HepG2 (cell line): ENCODE results near the gene CCR9. TPM values are rescaled to one million over a fixed set of nuclear protein-coding genes. Genes with fewer than 3 reads are reported as not detected.

ENCODE experiments used
- ATAC-seq: fragments of 200-7000 bp; cut with Tn5 transposase; 3 replicates; pipeline ENCODE4 v1.9.1; 2020; ENCODE audit warnings: mild to moderate bottlenecking, moderate library complexity
- BruUV-seq: library from RNA; stranded (reverse); fragments of 400-500 nt; replicated peaks from 2 replicates; lab custom pipeline; 2021; lab: Mats Ljungman, UMichigan
- CTCF ChIA-PET: fragments of 300-600 bp; formaldehyde crosslinking; extraction: SDS; loops from one replicate; lab custom pipeline; 2021; ENCODE audit warnings: low total read pairs, inconsistent platforms, low intra/inter-chr PET ratio; lab: Yijun Ruan, JAX
- POLR2A ChIA-PET: fragments of 350-600 bp; sonication (Branson Sonifier 250); formaldehyde crosslinking; loops from one replicate; lab custom pipeline; 2020; ENCODE audit warnings: antibody characterized with exemption, inconsistent platforms; lab: Yijun Ruan, JAX
- DNase-seq: peaks from one replicate; pipeline ENCODE4 v3.0.0-alpha.2; 2015; ENCODE audit warnings: low spot score
- FAIRE-seq: peaks from 3 replicates; lab custom pipeline; 2011; peaks lifted over from hg19 to GRCh38; lab: Jason Lieb, UNC
- H2AFZ ChIP-seq: one replicate; pipeline ENCODE4 v1.6.1; 2011; ENCODE audit warnings: low read length, inconsistent platforms
- H3K27ac ChIP-seq: fragments of 300-600 bp; 3 replicates; pipeline ENCODE4 v1.8.0; 2011; ENCODE audit warnings: mixed run types, mild to moderate bottlenecking, mixed read lengths, low read length, inconsistent platforms; ENCODE audit not compliant: insufficient read depth; ENCODE audit errors: extremely low read length
- H3K27me3 ChIP-seq, 2 experiments: fragments of 200-600 bp in 1 of 2; 2 replicates in 1 of 2; 3 replicates in 1 of 2; pipeline versions ENCODE4 v1.6.0 to v1.8.0; 2011; ENCODE audit warnings: low read length in 2 of 2, mild to moderate bottlenecking in 2 of 2, moderate library complexity in 2 of 2, inconsistent platforms in 1 of 2; ENCODE audit not compliant: insufficient read depth in 2 of 2, control insufficient read depth in 1 of 2
- H3K36me3 ChIP-seq, 2 experiments: fragments of 200-600 bp in 1 of 2; replicated peaks in 1 of 2; 2 replicates in 1 of 2; 3 replicates in 1 of 2; pipeline versions ENCODE4 v1.5.1 to v1.8.0; 2011; ENCODE audit warnings: low read length in 2 of 2, inconsistent platforms in 1 of 2; ENCODE audit not compliant: insufficient read depth in 2 of 2, control insufficient read depth in 1 of 2
- H3K4me1 ChIP-seq: 2 replicates; pipeline ENCODE4 v1.5.1; 2012; ENCODE audit warnings: low read length, inconsistent platforms; ENCODE audit not compliant: insufficient read depth
- H3K4me2 ChIP-seq: 2 replicates; pipeline ENCODE4 v1.6.0; 2011; ENCODE audit warnings: low read depth, low read length, inconsistent platforms
- H3K4me3 ChIP-seq, 3 experiments: fragments of 200-600 bp in 1 of 3; sonication (generic), shearing (Covaris generic) in 1 of 3; replicated peaks in 1 of 3; 2 replicates each; pipeline ENCODE4 v1.5.1; 2011 to 2016; ENCODE audit warnings: low read length in 3 of 3, inconsistent platforms in 2 of 3, low read depth in 2 of 3, mild to moderate bottlenecking in 2 of 3, control low read depth in 1 of 3, mixed read lengths in 1 of 3; ENCODE audit not compliant: insufficient read depth in 1 of 3
- H3K79me2 ChIP-seq: one replicate; pipeline ENCODE4 v1.6.1; 2011; ENCODE audit warnings: low read length, inconsistent platforms; ENCODE audit not compliant: insufficient read depth
- H3K9ac ChIP-seq: 2 replicates; pipeline ENCODE4 v1.6.0; 2011; ENCODE audit warnings: mild to moderate bottlenecking, low read depth, low read length, inconsistent platforms; ENCODE audit not compliant: insufficient read depth
- H3K9me3 ChIP-seq: 2 replicates; pipeline ENCODE4 v1.5.1; 2012; ENCODE audit warnings: mild to moderate bottlenecking, low read length
- H4K20me1 ChIP-seq: 2 replicates; pipeline ENCODE4 v1.6.0; 2011; ENCODE audit warnings: inconsistent platforms, mild to moderate bottlenecking, low read length, moderate library complexity; ENCODE audit not compliant: insufficient read depth
- FOXA3 ChIP-seq: IDR thresholded peaks from 2 replicates; pipeline ENCODE4 v1.6.1; 2016; ENCODE audit warnings: missing genetic modification reagents, missing compliant biosample characterization
- HIVEP1 ChIP-seq: sonication (generic); formaldehyde crosslinking; IDR thresholded peaks from 2 replicates; pipeline ENCODE4 v1.4.0; 2020; ENCODE audit warnings: mild to moderate bottlenecking, missing genetic modification reagents
- MTERF4 ChIP-seq: sonication (generic); formaldehyde crosslinking; IDR thresholded peaks from 2 replicates; pipeline ENCODE4 v1.8.0; 2023; ENCODE audit warnings: mild to moderate bottlenecking, missing genetic modification reagents
- POLR2AphosphoS5 ChIP-seq: IDR thresholded peaks from 2 replicates; pipeline ENCODE4 v1.6.1; 2012; ENCODE audit warnings: low read depth, low read length
- SAP130 ChIP-seq: IDR thresholded peaks from 2 replicates; pipeline ENCODE4 v1.6.1; 2016; ENCODE audit warnings: low read depth
- SKI ChIP-seq: fragments of 450-650 bp; IDR thresholded peaks from one replicate; pipeline ENCODE4 v1.6.1; 2018; ENCODE audit warnings: mild to moderate bottlenecking; ENCODE audit not compliant: partially characterized antibody
- SOX5 ChIP-seq: IDR thresholded peaks from 2 replicates; pipeline ENCODE4 v1.6.1; 2016; ENCODE audit warnings: borderline replicate concordance
- TSC22D2 ChIP-seq: sonication (generic); formaldehyde crosslinking; IDR thresholded peaks from 2 replicates; pipeline ENCODE4 v1.5.1; 2020; ENCODE audit warnings: missing genetic modification reagents, mild to moderate bottlenecking, borderline replicate concordance
- ZNF639 ChIP-seq: conservative IDR thresholded peaks from 2 replicates; pipeline ENCODE4 v1.6.1; 2018; ENCODE audit warnings: missing genetic modification reagents
- ZXDC ChIP-seq: sonication (generic); formaldehyde crosslinking; IDR thresholded peaks from 2 replicates; pipeline ENCODE4 v1.5.0; 2020; ENCODE audit warnings: mild to moderate bottlenecking, missing genetic modification reagents
- WGBS: methylation state at CpG from one replicate; pipeline ENCODE4 v1.1.6; 2017; ENCODE audit warnings: low lambda C conversion rate; 5-methylcytosine and 5-hydroxymethylcytosine counted together
- in situ Hi-C: cut with HindIII; loops from 2 replicates; pipeline ENCODE4 v1.10.0; 2017; ENCODE audit warnings: low pct_unique_long_range_greater_than_20kb; ENCODE audit not compliant: extremely low pct_ligation_motif_present
- intact Hi-C: fragments of 100-400 bp; cut with micrococcal nuclease; formaldehyde crosslinking; loops from one replicate; pipeline ENCODE4 v1.10.0; 2022; ENCODE audit not compliant: unreplicated experiment
- polyA plus RNA-seq, 8 experiments: library from polyadenylated mRNA; depleted of rRNA in 3 of 8; stranded (reverse) in 7 of 8; unstranded in 1 of 8; fragments of >200 nt; fragmentation: Illumina TruSeq in 4 of 8; extraction: Trizol in 4 of 8; gene quantifications; 2 replicates each; pipeline versions ENCODE4 v1.2.1 to v1.2.3, GENCODE V29; 2011 to 2016; ENCODE audit warnings: low read depth in 4 of 8, missing spikeins in 1 of 8, mixed read lengths in 1 of 8; ENCODE audit not compliant: insufficient read depth in 1 of 8
- total RNA-seq, 5 experiments: library from RNA; depleted of rRNA; stranded (reverse); fragments of >200 nt; fragmentation: Illumina TruSeq; extraction: Trizol; gene quantifications; 2 replicates each; pipeline ENCODE4 v1.2.3, GENCODE V29; 2016; ENCODE audit warnings: low read depth in 1 of 5

The CCR9 gene
- total and polyA plus RNA-seq, 2 of the 13 experiments (the other 11 are each of a cell fraction or from before 2014, with no cell fraction given), result not detected

GRCh38 chr3:45951946-45952345 is 65.6 kb downstream of the CCR9 start:
- 96% methylated on average over 6 of the region's 6 CpGs for WGBS
- no TSS peak for BruUV-seq
- in situ Hi-C loops (no loop called here), intact Hi-C loops (no loop called here)
- TF ChIP-seq MTERF4 (CRISPR knock-in tag), result no peak
- TF ChIP-seq ZNF639 (CRISPR knock-in tag), result no peak
- no peak for TF ChIP-seq SKI
- TF ChIP-seq FOXA3 (CRISPR knock-in tag), result no peak
- TF ChIP-seq SOX5 (CRISPR knock-in tag), result no peak
- TF ChIP-seq POLR2AphosphoS5, result no peak
- no peak for TF ChIP-seq SAP130
- TF ChIP-seq HIVEP1 (CRISPR knock-in tag), result no peak
- TF ChIP-seq ZXDC (CRISPR knock-in tag), result no peak
- no peak for TF ChIP-seq TSC22D2
- Histone ChIP-seq H3K27ac (no peak overlapping the region), H2AFZ (no peak overlapping the region), H3K27me3 (no peaks in the 10 kb centered on the region), H4K20me1 (no peaks in the 10 kb centered on the region), H3K79me2 (no peaks in the 10 kb centered on the region), H3K4me2 (no peak overlapping the region), H3K36me3 (peaks cover 49 to 93% of the 10 kb centered on the region in 2 experiments), H3K9ac (no peak overlapping the region), H3K4me1 (no peaks in the 10 kb centered on the region), H3K9me3 (no peaks in the 10 kb centered on the region), H3K4me3 (no peak overlapping the region)
- FAIRE-seq (no peak), DNase-seq (no peak), ATAC-seq (no peak)
- CTCF ChIA-PET, result no interaction called here
- POLR2A ChIA-PET, result no interaction called here
